Activated CD8-positive, alpha-beta memory T cell treated with anti-CD3 and anti-CD28 coated beads, Interleukin-2, amount 50 U/mL, for 48 hours (primary cell): Measurements from ENCODE around the gene SCGB1C2.
"Not testable (repeated sequence)": the region's sequence is repeated elsewhere in the genome, so short reads cannot be mapped to it uniquely, and the experiment has no call there.

Source experiments
- DNase-seq: peaks from one replicate; pipeline ENCODE4 v3.0.0-alpha.2; 2020

Gene SCGB1C2

DNA sequence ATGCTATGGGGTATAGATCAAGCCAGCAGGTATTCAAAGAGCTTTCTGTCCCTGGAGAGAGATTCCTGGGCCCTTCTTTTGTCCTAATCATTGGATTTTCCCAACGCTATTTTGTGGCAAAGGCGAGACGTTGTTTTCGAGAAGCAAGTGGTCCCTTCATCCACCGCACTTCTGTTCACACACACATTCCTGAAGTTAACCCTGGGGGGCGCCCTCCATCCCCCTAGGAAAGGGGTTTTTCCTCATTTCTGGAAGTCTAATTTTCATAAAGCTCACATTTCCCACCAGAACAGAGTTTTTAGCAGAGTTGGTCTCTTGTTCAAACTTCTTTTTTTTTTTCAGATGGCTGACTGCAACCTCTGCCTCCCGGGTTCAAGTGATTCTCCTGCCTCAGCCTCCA is 11.9 kb downstream of the SCGB1C2 start:
- DNase-seq = no peak

DNA sequence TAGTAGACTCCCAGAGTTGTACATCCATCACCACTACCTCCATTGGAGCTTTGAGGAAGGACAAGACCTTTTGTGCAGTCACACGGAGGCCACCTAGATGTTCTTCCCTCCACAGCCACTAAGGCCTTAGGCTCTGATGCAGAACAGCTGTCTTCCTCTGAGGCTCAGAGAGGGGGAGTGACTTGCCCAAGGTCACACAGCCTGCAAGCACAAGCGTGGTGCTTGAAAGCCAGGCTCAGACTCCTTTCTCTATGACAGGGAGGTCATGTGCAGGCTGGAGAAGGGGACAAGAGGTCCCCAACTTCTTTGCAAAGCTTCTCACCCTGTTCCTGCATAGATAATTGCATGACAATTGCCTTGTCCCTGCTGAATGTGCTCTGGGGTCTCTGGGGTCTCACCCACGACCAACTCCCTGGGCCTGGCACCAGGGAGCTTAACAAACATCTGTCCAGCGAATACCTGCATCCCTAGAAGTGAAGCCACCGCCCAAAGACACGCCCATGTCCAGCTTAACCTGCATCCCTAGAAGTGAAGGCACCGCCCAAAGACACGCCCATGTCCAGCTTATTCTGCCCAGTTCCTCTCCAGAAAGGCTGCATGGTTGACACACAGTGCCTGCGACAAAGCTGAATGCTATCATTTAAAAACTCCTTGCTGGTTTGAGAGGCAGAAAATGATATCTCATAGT is 12.7 kb downstream of the SCGB1C2 start:
- DNase-seq = no peak

DNA sequence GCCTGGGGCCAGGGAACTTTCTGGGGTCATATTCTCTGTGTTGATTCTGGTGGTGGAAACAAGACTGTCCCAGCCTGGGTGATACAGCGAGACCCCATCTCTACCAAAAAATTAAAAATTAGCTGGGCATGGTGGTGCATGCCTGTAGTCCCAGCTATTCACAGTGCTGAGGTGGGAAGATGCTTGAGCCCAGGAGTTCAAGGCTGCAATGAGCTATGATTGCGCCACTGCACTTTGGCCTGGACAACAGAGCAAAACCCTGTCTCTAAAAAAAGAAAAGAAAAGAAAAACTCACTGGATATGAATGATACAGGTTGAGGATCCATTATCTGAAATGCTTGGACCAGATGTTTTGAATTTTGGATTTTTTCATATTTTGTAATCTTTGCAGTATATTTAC is 13.6 kb downstream of the SCGB1C2 start:
- DNase-seq = no peak

DNA sequence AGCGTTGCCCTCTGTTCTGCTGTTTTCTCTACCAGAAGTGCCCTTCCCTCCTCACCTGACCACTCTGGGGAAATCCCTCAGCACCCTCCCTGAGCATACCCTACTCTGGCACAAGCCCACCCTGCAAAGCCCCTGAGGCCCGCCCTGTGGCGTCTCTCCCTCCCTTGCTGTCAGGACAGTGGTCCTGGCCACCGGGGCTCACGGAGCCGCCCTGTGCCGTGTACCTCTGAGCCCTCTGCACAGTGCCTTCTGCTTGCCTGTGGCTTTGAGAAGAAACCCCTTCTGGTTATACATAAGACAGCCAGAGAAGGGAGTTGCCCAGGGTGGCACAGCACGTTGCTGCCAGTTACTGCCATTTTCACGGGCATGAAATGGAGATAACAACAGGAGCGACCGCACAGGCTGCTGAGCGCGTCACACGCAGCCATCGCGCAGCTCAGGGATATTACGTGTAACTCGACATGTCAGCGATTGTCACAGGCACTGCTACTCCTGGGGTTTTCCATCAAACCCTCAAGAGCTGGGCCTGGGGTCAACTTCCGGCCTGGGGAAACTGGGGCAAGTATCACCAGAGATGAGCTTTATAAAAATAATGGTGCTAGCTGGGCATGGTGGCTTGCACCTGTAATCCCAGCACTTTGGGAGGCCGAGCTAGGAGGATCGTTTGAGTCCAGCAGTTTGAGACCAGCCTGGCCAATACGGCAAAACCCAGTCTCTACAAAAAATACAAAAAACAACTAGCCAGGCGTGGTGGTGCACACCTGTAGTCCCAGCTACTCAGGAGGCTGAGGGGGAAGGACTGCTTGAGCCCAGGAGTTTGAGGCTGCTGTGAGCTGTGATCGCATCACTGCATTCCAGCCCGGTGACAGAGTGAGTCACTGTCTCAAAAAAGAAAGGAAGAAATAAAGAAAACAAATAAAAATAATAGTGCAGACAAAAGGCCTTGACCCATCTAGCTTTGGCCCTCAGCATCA is 14.8 kb downstream of the SCGB1C2 start:
- no peak for DNase-seq

DNA sequence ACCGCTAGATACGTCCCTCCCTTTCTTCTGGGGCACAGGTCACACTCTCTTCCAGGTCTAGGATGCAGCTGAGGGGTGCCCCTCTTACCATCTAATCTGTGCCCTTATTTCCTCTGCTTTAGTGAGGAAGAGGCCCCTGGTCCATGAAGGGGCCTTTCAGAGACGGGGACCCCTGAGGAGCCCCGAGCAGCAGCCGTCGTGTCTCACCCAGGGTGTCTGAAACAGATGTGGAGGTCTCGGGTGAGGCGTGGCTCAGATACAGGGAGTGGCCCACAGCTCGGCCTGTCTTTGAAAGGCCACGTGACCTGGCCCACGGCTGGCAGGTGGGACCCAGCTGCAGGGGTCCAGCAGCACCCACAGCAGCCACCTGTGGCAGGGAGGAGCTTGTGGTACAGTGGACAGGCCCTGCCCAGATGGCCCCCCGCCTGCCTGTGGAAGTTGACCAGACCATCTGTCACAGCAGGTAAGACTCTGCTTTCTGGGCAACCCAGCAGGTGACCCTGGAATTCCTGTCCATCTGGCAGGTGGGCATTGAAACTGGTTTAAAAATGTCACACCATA is 15.6 kb downstream of the SCGB1C2 start:
- DNase-seq = no peak

- no peak for DNase-seq
Observed at GRCh38 chr17:153851-154250, 16.5 kb downstream of the SCGB1C2 start.

- DNase-seq = no peak
Observed at GRCh38 chr17:155576-155975, 18.2 kb downstream of the SCGB1C2 start.

GRCh38 chr17:156094-156621 is 18.8 kb downstream of the SCGB1C2 start:
- DNase-seq = no peak

GRCh38 chr17:156946-157345 is 19.6 kb downstream of the SCGB1C2 start:
- no peak for DNase-seq

GRCh38 chr17:157901-158300 is 20.5 kb downstream of the SCGB1C2 start:
- DNase-seq = no peak

GRCh38 chr17:158379-158778 is 21.0 kb downstream of the SCGB1C2 start:
- no peak for DNase-seq

GRCh38 chr17:159609-160008 is 22.2 kb downstream of the SCGB1C2 start:
- DNase-seq = no peak

DNA sequence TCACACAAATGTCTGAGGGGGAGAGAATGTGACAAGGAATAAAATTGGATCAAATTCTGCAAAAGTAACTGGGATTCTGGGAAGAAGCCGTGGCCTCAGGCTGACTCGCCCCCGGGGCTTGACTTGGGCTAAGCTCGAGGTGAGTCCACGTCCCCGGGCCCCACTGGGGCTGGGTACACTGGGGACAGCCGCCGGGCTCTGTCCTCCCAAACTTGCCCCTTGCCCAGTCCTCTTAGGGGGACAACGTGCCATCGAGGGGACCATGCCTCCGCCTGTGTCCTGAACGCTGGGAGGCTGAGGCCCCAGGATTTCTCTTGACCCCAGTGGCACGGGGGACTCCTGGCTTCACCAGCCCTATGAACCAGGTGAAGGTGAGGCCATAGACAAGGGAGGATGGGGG is 23.0 kb downstream of the SCGB1C2 start:
- DNase-seq = no peak

DNA sequence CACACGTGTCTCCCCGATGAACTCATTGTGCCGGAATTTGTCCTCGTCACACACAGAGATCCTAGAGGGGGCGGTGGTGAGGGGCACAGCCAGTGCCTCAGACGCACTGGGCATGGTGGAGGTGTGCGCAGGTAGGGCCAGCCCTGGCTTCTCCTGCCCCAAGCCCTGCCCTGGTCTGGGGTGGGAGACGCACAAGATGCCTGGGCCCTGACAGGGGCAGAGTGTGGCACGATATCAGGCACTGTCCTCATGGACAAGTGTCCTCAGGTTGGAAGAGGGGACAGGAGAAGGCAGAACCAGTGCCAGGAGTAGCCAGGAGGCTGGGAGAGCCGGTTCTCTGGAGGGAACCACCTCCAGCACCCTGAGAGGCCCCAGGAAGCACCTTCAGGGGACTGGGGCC is 24.1 kb downstream of the SCGB1C2 start:
- DNase-seq = no peak

DNA sequence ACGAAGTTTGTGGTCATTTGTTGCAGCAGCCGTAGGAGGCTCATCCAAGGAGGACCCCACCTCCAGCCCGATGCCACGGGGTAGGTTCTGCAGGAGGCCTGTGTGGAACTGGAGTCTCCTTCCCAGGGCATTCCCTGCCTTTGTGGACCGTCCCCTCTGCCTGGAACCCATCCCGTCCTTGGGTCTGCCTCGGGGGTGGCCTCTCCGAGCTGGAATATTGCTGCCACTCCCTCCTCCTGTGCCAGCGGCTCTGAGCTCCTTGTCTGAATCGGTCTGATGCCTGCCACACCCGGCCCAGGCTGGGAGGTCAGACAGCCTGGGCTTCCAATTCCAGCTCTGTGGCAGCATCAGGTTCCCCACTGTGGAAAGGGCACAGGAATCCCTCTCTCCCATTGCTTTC is 25.3 kb downstream of the SCGB1C2 start:
- no peak for DNase-seq

DNA sequence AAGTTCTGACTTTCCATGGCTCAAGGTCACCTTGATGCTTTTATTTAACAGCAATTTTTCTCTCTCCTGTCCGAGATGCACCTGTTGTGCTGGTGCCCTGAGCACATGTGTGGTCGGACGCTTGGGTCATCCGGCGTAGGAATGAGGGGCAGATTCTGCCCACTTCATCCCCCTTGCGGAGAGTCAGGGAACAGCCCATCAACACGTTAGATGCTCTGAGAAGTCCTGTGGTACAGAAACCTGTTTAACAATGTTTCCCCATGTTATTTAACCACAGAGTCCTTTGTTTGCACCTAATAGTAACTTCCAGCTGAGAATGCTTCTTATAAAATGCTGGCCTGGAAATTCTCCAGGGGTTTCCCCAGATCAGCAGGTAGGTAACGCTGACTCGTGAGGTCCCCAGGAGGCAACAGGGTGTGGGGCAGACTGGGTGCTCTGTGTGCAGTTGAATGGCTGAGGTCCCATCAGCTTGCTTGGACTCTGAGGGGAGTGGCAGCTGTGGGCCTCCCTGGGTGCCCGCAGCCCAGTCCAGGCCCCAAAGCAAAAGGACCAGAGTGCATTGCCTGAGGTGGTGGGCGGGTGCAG is 26.2 kb downstream of the SCGB1C2 start:
- DNase-seq = no peak

DNA sequence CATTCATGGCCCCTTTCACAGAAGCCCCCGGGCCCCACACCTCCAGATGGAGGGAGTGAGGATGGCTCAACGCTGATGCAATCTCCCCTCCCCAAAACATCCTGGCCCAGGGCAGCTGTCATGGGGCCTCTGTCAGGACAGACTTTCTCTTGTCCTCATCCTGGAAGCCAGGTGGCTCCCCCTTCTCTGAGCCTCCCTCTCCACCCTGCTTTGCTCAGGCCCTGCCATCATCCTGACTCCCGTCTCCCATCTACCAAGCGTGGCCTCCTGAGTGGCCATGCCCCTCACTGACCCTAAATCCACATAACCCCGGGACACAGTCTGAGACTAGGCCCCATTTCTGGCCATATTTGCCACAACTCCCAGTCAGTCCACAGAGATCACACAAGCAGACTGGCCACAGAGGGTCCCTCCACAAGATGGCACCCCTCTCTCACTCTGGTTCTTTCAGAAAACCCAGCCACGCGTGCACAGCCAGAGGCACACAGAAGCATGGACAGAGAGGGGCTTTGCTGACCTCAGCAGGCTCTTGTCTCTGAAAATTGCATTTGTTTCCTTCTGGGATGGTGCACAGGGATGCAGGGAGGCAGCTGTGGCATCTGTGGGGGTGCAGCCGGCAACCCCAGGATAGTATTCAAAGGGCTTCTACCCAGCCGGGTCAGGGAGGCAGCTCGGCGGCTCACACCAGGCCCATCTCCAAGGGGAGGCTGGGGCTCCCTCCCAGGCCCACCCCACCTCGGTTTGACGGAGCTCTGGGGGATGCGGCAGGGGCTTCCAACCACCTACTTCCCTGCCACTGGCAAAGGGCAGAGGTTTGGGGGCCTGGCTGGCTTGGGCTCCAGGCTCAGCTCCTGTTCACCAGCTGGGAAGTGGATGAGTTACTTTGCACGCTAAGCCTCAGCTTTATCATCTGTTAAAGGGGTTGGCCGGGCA is 27.2 kb downstream of the SCGB1C2 start:
- no peak for DNase-seq

DNA sequence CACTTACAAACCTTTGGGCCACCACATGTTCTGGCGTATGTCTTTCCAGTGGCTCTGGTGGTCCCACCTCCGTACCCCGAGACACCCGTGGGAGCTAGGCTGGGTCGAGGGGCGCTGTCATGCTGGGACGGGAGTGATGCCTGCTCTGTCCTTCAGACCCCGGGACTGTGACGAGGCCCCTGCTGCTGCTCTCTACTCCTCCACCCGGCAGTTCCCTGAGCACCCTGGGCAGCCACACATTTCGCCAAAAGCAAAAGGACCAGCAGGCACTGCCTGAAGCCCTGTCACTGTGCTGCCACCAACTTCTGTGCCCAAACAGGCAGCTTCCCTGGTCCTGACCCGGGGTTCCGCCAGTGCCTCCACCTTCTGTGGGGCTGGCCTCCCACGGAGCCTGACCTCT is 28.6 kb downstream of the SCGB1C2 start:
- no peak for DNase-seq

DNA sequence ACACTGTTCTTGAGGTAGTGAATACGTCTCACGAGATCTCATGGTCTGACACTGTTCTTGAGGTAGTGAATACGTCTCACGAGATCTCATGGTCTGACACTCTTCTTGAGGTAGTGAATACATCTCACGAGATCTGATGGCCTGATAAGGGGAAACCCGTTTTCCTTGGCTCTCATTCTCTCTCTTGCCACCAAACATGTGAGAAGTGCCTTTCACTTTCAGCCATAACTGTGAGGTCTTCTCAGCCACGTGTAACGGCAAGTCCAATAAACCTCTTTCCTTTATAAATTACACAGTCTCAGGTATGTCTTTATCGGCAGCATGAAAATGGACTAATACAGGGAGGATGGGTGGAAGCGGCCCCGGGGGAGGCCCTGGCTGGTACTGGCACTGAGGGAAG is 31.2 kb downstream of the SCGB1C2 start:
- DNase-seq = not testable (repeated sequence)

GRCh38 chr17:170130-170670 is 32.8 kb downstream of the SCGB1C2 start:
- no peak for DNase-seq

- no peak for DNase-seq
Observed at GRCh38 chr17:171871-172270, 34.5 kb downstream of the SCGB1C2 start.

GRCh38 chr17:172401-172800 is 35.0 kb downstream of the SCGB1C2 start:
- DNase-seq = no peak
